Measurements from ENCODE around the gene MTM1.

- TF ChIP-seq CTCF (IDR thresholded peaks at IDR 0.05; ENCODE audit: insufficient read depth, low read depth, low read length) (no peak), EZH2 (IDR thresholded peaks at IDR 0.05; ENCODE audit: insufficient read depth, low read length) (no peak)
Measured at GRCh38 chrX:150548251-150548650, 20.2 kb upstream of the MTM1 start.
